ENCODE measurements around the gene SH3PXD2B.

The SH3PXD2B gene

GRCh38 chr5:172477466-172477865 lies 23.1 kb upstream of the SH3PXD2B start:
- H3K4me1 Mint-ChIP-seq, result no peaks in the 10 kb centered on the region
- H3K27ac Mint-ChIP-seq, result no peak overlapping the region
- ATAC-seq (no peak), DNase-seq (ENCODE audit: low spot score in 2 of 2) (no peak)
- H3K9me3 Mint-ChIP-seq, result no peaks in the 10 kb centered on the region
- no peaks in the 10 kb centered on the region for H3K36me3 Mint-ChIP-seq
- H3K4me3 Mint-ChIP-seq, result no peak overlapping the region

GRCh38 chr5:172474293-172474692 lies 20.0 kb upstream of the SH3PXD2B start:
- H3K36me3 Mint-ChIP-seq, result no peaks in the 10 kb centered on the region
- no peaks in the 10 kb centered on the region for H3K4me1 Mint-ChIP-seq
- no peak for DNase-seq (ENCODE audit: low spot score in 2 of 2)
- H3K27ac Mint-ChIP-seq, result no peak overlapping the region
- H3K4me3 Mint-ChIP-seq, result no peak overlapping the region
- H3K9me3 Mint-ChIP-seq, result no peaks in the 10 kb centered on the region
- ATAC-seq, result no peak

- Mint-ChIP-seq H3K4me1 (no peaks in the 10 kb centered on the region), H3K9me3 (no peaks in the 10 kb centered on the region), H3K36me3 (no peaks in the 10 kb centered on the region), H3K27ac (no peak overlapping the region), H3K4me3 (no peak overlapping the region)
- ATAC-seq, result no peak
- DNase-seq (ENCODE audit: low spot score in 2 of 2), result no peak
These were observed 19.1 kb upstream of the SH3PXD2B start for GRCh38 chr5:172473427-172473826.

GRCh38 chr5:172469697-172470096 lies 15.4 kb upstream of the SH3PXD2B start:
- Mint-ChIP-seq H3K4me1 (no peaks in the 10 kb centered on the region), H3K36me3 (no peaks in the 10 kb centered on the region), H3K9me3 (no peaks in the 10 kb centered on the region), H3K4me3 (no peak overlapping the region), H3K27ac (no peak overlapping the region)
- ATAC-seq (no peak), DNase-seq (ENCODE audit: low spot score in 2 of 2) (no peak)

GRCh38 chr5:172466062-172466461 lies 11.7 kb upstream of the SH3PXD2B start:
- H3K27ac Mint-ChIP-seq, result no peak overlapping the region
- H3K4me1 Mint-ChIP-seq, result peaks cover 7% of the 10 kb centered on the region
- DNase-seq (ENCODE audit: low spot score in 2 of 2) (no peak), ATAC-seq (no peak)
- H3K36me3 Mint-ChIP-seq, result no peaks in the 10 kb centered on the region
- no peak overlapping the region for H3K4me3 Mint-ChIP-seq
- peaks cover 4% of the 10 kb centered on the region for H3K9me3 Mint-ChIP-seq

- Mint-ChIP-seq H3K36me3 (no peaks in the 10 kb centered on the region), H3K4me3 (no peak overlapping the region), H3K27ac (no peak overlapping the region), H3K9me3 (peaks cover 4% of the 10 kb centered on the region), H3K4me1 (peaks cover 9% of the 10 kb centered on the region)
- ATAC-seq (no peak), DNase-seq (ENCODE audit: low spot score in 2 of 2) (no peak)
These were observed 8.7 kb upstream of the SH3PXD2B start for GRCh38 chr5:172463031-172463430.

DNA sequence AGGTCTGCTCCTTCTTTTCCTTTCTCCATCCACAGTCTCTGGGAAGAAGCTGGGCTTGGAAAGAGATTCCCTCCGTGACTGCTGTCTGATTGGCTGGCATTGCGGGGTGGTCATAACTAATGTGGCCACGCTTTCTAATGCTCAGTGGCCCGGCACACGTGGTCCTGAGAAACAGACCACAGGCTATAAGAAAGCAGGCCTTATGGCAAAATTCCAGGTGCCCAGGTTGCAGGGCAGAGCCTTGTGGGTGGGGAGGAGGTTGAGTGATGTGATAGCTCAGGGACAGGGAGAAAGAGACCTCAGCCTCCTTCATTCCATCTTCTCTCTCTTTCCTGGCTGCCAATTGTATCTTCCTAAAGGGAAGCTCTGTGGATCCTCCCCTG lies 5.4 kb upstream of the SH3PXD2B start:
- no peaks in the 10 kb centered on the region for H3K36me3 Mint-ChIP-seq
- DNase-seq (ENCODE audit: low spot score in 2 of 2) (no peak), ATAC-seq (no peak)
- H3K27ac Mint-ChIP-seq, result no peak overlapping the region
- H3K9me3 Mint-ChIP-seq, result peaks cover 4% of the 10 kb centered on the region
- peaks cover 12% of the 10 kb centered on the region for H3K4me1 Mint-ChIP-seq
- no peak overlapping the region for H3K4me3 Mint-ChIP-seq

DNA sequence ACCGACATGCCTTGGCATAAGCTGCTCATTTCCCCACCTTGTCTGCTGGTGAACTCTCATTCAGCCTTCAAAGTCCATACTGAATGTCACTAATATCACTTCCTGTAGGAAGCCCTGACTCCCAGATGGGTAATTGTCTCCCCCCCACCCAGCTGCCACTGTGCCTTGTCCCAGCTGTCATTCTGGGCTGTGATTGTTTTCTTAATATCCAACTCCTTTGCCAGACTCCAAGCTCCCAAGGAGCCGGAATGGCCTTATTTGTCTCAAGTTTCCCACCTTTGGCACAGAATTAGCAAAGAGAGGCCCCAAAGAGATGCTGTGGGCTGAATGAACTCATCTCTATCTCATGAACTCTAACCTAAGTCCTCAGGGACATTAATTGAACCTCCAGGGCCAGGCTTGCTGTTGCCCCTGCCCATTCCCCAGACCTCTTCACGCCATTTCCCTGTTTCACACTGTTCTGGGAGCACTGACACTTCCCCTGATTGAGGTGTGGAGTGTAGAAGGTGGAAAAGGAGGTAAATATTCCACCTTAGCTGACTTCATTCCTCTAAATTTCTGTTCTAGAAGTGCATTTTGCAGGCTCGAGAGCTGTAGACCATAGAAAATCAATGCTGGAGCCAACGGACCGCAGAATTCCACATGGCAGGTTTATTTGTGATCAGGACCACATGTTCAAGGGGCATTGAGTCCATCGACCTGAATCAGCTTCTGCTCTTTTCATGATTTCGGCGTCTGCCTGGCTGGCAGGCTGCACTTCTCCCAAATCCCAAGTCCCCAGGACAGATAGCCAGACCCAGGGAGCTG lies 4.9 kb upstream of the SH3PXD2B start:
- Mint-ChIP-seq H3K9me3 (peaks cover 4% of the 10 kb centered on the region), H3K4me1 (peaks cover 14% of the 10 kb centered on the region), H3K4me3 (no peak overlapping the region), H3K27ac (no peak overlapping the region), H3K36me3 (no peaks in the 10 kb centered on the region)
- DNase-seq (ENCODE audit: low spot score in 2 of 2) (no peak), ATAC-seq (no peak)

DNA sequence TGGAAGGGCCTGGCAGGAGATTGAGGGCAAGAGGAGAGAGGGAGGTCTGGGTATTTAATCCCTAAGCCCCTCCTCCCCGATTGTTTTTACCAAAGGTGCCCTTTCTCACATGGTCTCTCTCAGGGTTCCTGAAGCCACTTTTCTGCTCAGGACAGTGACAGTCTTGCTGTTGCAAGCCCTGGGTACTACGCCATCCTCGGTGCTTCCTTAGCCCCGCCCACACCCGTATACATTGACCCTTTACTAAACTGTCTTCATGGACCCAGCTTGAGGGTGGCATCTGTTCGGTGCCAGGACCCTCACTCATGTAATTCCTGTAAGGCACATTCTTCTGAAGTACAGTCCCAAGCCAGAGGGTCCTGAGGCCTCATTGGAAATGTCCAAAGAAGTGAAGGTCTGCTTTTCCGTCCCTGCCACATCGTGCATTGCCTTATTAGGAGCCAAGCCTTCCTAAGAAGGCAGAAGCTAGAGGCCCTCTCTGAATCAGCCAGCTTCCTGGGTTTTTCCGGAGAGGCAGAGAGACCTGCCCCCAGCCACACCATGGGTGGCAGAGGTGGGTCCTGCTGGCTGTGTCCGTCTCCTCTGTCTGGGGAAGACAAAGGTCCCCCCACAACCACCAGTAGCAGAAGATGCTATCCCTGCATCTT lies 1.9 kb upstream of the SH3PXD2B start:
- Mint-ChIP-seq H3K4me3 (no peak overlapping the region), H3K27ac (no peak overlapping the region), H3K4me1 (peaks cover 17% of the 10 kb centered on the region), H3K9me3 (no peaks in the 10 kb centered on the region), H3K36me3 (no peaks in the 10 kb centered on the region)
- DNase-seq (ENCODE audit: low spot score in 2 of 2) (no peak), ATAC-seq (no peak)

DNA sequence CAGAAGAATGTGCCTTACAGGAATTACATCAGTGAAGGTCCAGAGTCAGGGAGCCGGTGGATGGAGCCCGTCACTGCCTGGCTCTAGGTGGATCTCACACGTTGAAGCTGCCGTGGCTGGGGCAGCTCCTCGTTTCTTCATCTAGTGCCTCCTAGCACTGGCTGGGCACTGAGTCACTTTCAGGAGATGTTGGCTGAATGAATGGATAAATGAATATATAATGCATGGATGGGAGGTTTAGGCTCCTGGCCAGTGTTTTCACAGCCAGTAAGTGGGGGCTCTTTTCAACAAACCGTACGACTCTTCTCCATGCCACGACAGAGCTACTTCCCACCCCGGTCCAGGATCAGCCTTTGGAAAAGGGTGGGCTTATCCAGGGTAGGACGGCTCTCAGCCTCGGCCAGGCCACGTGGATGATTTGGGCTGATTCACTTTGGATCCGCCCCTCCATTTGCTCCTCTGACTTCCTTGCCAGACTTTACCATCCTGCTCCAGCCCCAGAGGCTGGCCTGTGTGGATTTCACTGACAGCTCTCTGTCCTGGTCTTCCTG lies 1.3 kb upstream of the SH3PXD2B start:
- DNase-seq (ENCODE audit: low spot score in 2 of 2), result no peak
- Mint-ChIP-seq H3K36me3 (no peaks in the 10 kb centered on the region), H3K4me3 (peak overlapping the region; percentile 76), H3K9me3 (no peaks in the 10 kb centered on the region), H3K27ac (peak overlapping the region; percentile 75), H3K4me1 (peaks cover 14% of the 10 kb centered on the region)
- ATAC-seq, result no peak

GRCh38 chr5:172455087-172455381 lies 709 bp upstream of the SH3PXD2B start:
- H3K9me3 Mint-ChIP-seq, result no peaks in the 10 kb centered on the region
- H3K4me1 Mint-ChIP-seq, result peaks cover 14% of the 10 kb centered on the region
- DNase-seq (ENCODE audit: low spot score in 2 of 2) (no peak), ATAC-seq (no peak)
- no peaks in the 10 kb centered on the region for H3K36me3 Mint-ChIP-seq
- H3K4me3 Mint-ChIP-seq, result peak overlapping the region; percentile 76
- peak overlapping the region; percentile 75 for H3K27ac Mint-ChIP-seq

- Mint-ChIP-seq H3K4me3 (peak overlapping the region; percentile 76), H3K27ac (no peak overlapping the region), H3K36me3 (no peaks in the 10 kb centered on the region), H3K4me1 (peaks cover 14% of the 10 kb centered on the region), H3K9me3 (no peaks in the 10 kb centered on the region)
- DNase-seq (ENCODE audit: low spot score in 2 of 2) (no peak), ATAC-seq (no peak)
These were observed 353 bp downstream of the SH3PXD2B start for GRCh38 chr5:172453986-172454357.

GRCh38 chr5:172453206-172453985 lies 929 bp downstream of the SH3PXD2B start:
- Mint-ChIP-seq H3K9me3 (no peaks in the 10 kb centered on the region), H3K4me3 (peak overlapping the region; percentile 76), H3K4me1 (peaks cover 14% of the 10 kb centered on the region), H3K36me3 (no peaks in the 10 kb centered on the region), H3K27ac (no peak overlapping the region)
- no peak for ATAC-seq
- DNase-seq (ENCODE audit: low spot score in 2 of 2), result no peak

- H3K4me3 Mint-ChIP-seq, result peak overlapping the region; percentile 76
- ATAC-seq (no peak), DNase-seq (ENCODE audit: low spot score in 2 of 2) (no peak)
- no peak overlapping the region for H3K27ac Mint-ChIP-seq
- peaks cover 14% of the 10 kb centered on the region for H3K4me1 Mint-ChIP-seq
- H3K9me3 Mint-ChIP-seq, result no peaks in the 10 kb centered on the region
- no peaks in the 10 kb centered on the region for H3K36me3 Mint-ChIP-seq
These were observed 1.7 kb downstream of the SH3PXD2B start for GRCh38 chr5:172452398-172453205.

DNA sequence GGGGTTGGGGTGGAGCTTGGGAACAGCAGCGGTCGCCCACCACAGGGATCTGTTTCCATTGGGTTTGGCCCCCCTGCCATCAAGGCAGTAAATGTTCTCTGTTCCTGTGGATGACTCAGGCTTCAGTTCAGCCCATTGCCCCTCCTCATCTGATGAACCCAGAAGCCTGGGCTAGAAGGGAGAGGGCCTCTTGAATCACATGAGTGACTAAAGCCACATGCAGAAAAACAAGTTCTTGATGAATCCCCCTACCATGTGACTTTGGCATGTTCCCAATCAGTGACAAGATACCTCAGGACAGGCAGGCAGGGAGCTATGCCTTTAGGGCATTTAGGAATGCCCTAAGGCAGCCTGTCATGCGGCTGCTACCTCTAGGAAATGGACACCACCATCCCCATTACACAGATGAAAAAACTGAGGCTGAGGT lies 2.5 kb downstream of the SH3PXD2B start:
- DNase-seq (ENCODE audit: low spot score in 2 of 2) (no peak), ATAC-seq (peak; percentile 42)
- peaks cover 14% of the 10 kb centered on the region for H3K4me1 Mint-ChIP-seq
- H3K9me3 Mint-ChIP-seq, result no peaks in the 10 kb centered on the region
- no peaks in the 10 kb centered on the region for H3K36me3 Mint-ChIP-seq
- no peak overlapping the region for H3K27ac Mint-ChIP-seq
- H3K4me3 Mint-ChIP-seq, result no peak overlapping the region
